ENCODE data around the gene MTX1. TPM values are rescaled to one million over a fixed set of nuclear protein-coding genes. Genes with fewer than 3 reads are reported as not detected.

Gene MTX1
- total and polyA plus RNA-seq, 9 of the 15 experiments (the other 6 are each of a cell fraction or from before 2014, with no cell fraction given): 29.1 to 98.4 (median 66.9) TPM

DNA sequence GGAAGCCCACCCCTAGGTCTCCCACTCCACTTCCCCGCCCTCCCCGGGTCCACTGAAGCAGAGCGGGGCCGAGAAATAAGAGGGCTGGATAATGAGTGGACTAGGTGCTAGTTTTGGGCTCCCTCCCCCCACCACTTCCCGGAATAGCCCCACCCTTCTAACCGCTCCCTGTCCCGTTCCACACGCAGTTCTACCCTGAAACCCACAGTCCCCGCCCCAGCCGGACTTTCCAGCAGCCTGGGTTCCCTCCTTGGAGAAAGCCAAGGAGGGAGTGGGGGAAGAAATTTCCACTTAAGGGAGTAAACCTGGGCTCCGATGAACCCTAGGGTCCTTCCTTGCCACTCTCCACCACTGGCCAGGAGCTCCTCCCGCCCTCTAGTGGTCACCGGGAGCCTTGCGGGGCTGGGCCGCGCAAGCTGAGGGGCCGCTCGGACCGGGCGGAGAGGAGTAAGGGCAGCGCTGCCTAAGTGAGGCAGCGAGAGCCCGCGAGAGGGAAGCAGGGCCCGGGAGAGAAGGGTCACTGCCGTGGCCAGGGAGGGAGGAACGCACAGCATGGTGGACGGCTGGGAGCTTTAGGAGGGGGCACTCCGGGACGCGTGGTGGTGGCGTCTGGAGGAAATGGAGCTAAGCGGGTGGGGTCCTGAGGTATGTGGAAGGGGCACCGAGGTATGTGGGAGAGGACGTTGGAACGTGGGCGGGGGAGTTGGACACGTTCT lies 15.1 kb upstream of the MTX1 start (continued):
- TF ChIP-seq SMAD4 (CRISPR knock-in tag; conservative IDR thresholded peaks at IDR 0.05): peak; percentile 64; the same call in 1 of the 2 replicates
- TF ChIP-seq CBX8 (IDR thresholded peaks at IDR 0.05; ENCODE audit: borderline replicate concordance, extremely low read depth, low read depth, low read length, poor library complexity, severe bottlenecking): no peak
- peak; percentile 94 for TF ChIP-seq ZBTB1 (CRISPR knock-in tag; IDR thresholded peaks at IDR 0.05; ENCODE audit: borderline replicate concordance, low read depth)
- no peak for TF ChIP-seq RUNX1 (IDR thresholded peaks at IDR 0.05; ENCODE audit: low read depth)
- TF ChIP-seq SUPT5H (IDR thresholded peaks at IDR 0.05): peak; percentile 89
- no peak for TF ChIP-seq RFX7 (CRISPR knock-in tag; IDR thresholded peaks at IDR 0.05)
- no peak for TF ChIP-seq JUNB (CRISPR knock-in tag; conservative IDR thresholded peaks at IDR 0.05)
- TF ChIP-seq TEAD2 (tag; IDR thresholded peaks at IDR 0.05): no peak
- TF ChIP-seq RCOR1 (IDR thresholded peaks at IDR 0.05; ENCODE audit: borderline replicate concordance in 1 of 2, low read depth in 2 of 2, low read length in 2 of 2): peak in 1 of 2 experiments; percentile 66; a peak in 1 of 4 replicates
- TF ChIP-seq ZNF347 (CRISPR knock-in tag; IDR thresholded peaks at IDR 0.05; ENCODE audit: low read depth): no peak
- no peak for TF ChIP-seq NFXL1 (CRISPR knock-in tag; IDR thresholded peaks at IDR 0.05)
- TF ChIP-seq, protein P1, sequence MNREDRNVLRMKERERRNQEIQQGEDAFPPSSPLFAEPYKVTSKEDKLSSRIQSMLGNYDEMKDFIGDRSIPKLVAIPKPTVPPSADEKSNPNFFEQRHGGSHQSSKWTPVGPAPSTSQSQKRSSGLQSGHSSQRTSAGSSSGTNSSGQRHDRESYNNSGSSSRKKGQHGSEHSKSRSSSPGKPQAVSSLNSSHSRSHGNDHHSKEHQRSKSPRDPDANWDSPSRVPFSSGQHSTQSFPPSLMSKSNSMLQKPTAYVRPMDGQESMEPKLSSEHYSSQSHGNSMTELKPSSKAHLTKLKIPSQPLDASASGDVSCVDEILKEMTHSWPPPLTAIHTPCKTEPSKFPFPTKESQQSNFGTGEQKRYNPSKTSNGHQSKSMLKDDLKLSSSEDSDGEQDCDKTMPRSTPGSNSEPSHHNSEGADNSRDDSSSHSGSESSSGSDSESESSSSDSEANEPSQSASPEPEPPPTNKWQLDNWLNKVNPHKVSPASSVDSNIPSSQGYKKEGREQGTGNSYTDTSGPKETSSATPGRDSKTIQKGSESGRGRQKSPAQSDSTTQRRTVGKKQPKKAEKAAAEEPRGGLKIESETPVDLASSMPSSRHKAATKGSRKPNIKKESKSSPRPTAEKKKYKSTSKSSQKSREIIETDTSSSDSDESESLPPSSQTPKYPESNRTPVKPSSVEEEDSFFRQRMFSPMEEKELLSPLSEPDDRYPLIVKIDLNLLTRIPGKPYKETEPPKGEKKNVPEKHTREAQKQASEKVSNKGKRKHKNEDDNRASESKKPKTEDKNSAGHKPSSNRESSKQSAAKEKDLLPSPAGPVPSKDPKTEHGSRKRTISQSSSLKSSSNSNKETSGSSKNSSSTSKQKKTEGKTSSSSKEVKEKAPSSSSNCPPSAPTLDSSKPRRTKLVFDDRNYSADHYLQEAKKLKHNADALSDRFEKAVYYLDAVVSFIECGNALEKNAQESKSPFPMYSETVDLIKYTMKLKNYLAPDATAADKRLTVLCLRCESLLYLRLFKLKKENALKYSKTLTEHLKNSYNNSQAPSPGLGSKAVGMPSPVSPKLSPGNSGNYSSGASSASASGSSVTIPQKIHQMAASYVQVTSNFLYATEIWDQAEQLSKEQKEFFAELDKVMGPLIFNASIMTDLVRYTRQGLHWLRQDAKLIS (CRISPR knock-in tag; IDR thresholded peaks at IDR 0.05): peak; percentile 89
- TF ChIP-seq, protein P2, sequence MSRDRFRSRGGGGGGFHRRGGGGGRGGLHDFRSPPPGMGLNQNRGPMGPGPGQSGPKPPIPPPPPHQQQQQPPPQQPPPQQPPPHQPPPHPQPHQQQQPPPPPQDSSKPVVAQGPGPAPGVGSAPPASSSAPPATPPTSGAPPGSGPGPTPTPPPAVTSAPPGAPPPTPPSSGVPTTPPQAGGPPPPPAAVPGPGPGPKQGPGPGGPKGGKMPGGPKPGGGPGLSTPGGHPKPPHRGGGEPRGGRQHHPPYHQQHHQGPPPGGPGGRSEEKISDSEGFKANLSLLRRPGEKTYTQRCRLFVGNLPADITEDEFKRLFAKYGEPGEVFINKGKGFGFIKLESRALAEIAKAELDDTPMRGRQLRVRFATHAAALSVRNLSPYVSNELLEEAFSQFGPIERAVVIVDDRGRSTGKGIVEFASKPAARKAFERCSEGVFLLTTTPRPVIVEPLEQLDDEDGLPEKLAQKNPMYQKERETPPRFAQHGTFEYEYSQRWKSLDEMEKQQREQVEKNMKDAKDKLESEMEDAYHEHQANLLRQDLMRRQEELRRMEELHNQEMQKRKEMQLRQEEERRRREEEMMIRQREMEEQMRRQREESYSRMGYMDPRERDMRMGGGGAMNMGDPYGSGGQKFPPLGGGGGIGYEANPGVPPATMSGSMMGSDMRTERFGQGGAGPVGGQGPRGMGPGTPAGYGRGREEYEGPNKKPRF (IDR thresholded peaks at IDR 0.05; ENCODE audit: low read depth, low read length): no peak
- TF ChIP-seq, protein P3, sequence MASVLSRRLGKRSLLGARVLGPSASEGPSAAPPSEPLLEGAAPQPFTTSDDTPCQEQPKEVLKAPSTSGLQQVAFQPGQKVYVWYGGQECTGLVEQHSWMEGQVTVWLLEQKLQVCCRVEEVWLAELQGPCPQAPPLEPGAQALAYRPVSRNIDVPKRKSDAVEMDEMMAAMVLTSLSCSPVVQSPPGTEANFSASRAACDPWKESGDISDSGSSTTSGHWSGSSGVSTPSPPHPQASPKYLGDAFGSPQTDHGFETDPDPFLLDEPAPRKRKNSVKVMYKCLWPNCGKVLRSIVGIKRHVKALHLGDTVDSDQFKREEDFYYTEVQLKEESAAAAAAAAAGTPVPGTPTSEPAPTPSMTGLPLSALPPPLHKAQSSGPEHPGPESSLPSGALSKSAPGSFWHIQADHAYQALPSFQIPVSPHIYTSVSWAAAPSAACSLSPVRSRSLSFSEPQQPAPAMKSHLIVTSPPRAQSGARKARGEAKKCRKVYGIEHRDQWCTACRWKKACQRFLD (CRISPR knock-in tag; IDR thresholded peaks at IDR 0.05): no peak
- peak; percentile 89 for TF ChIP-seq RBFOX2 (IDR thresholded peaks at IDR 0.05; ENCODE audit: low read depth, low read length)
- TF ChIP-seq, protein P4, sequence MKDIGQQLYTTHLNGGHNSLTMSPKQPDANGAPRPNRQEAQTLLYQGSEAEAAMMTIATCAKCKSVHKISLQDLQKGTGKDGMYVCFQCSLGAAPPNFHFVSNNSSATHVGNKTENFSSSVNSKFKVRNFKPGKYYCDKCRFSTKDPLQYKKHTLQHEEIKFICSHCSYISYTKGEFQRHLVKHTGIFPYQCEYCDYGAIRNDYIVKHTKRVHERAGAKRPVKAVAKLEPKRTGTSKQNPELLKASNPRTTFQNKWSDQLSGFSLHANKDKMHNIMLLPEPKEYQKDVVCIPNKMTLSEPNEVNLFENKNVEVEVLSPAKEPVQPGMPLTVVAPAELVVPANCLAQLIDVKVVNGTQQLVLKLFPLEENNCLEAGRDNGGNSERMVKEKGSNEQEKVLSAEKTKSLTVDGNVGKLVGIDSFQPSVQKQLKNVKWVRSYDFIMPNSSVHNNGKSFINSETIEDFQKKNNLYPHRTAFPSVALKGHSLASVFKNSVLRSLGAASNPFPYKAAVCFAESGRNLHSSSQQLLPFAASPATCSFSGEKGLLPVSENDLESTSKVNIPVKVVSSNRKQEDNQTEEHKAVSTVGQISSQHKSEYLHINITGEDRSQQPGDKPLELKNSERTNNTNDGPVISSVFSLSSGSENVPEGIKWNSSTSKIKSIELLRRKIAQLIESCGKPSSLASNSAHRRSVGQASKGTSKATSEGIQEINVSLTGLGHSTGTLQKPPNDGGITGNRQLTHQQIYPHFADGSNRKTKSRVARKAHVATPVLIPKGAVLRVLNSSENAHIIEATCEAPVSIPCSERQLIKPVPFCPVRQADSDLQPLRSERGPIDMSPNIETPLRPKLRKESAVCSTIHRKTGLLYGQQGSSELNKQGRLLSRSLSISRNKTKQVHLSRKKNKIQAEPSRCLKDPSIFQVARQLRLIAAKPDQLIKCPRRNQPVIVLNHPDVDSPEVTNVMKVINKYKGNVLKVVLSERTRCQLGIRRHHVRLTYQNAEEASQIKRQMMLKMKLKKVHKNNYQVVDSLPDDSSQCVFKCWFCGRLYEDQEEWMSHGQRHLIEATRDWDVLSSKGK (CRISPR knock-in tag; IDR thresholded peaks at IDR 0.05): no peak

Data from K562 (cell line).